ENCODE data around the gene LRRFIP1.

Gene LRRFIP1

GRCh38 chr2:237643066-237643465 is 15.7 kb downstream of the LRRFIP1 start:
- Histone ChIP-seq H3K4me1 (ENCODE audit: low read length) (no peaks in the 10 kb centered on the region), H2AFZ (ENCODE audit: low read depth, low read length) (no peak overlapping the region), H3K27ac (ENCODE audit: low read length) (no peak overlapping the region), H3K79me2 (ENCODE audit: low read length) (no peaks in the 10 kb centered on the region), H4K20me1 (ENCODE audit: insufficient read depth, low read length) (no peaks in the 10 kb centered on the region), H3K9ac (ENCODE audit: low read length) (no peak overlapping the region), H3K4me2 (ENCODE audit: low read length) (no peak overlapping the region), H3K4me3 (ENCODE audit: low read length) (no peak overlapping the region), H3K9me3 (ENCODE audit: insufficient read depth, low read length) (no peaks in the 10 kb centered on the region), H3K27me3 (ENCODE audit: low read depth, low read length) (no peaks in the 10 kb centered on the region), H3K36me3 (replicated peaks; ENCODE audit: low read depth, low read length) (no peaks in the 10 kb centered on the region)
- no peak for TF ChIP-seq CTCF (IDR thresholded peaks at IDR 0.05; ENCODE audit: low read depth, low read length)
- TF ChIP-seq EZH2phosphoT487 (IDR thresholded peaks at IDR 0.05; ENCODE audit: low read depth), result no peak

- no peak overlapping the region for H3K4me2 ChIP-seq (ENCODE audit: low read length)
- no peak overlapping the region for H3K9ac ChIP-seq (ENCODE audit: low read length)
- H3K4me1 ChIP-seq (ENCODE audit: low read length), result no peaks in the 10 kb centered on the region
- no peak for TF ChIP-seq EZH2phosphoT487 (IDR thresholded peaks at IDR 0.05; ENCODE audit: low read depth)
- no peak for TF ChIP-seq CTCF (IDR thresholded peaks at IDR 0.05; ENCODE audit: low read depth, low read length)
- no peaks in the 10 kb centered on the region for H3K36me3 ChIP-seq (replicated peaks; ENCODE audit: low read depth, low read length)
- H3K27me3 ChIP-seq (ENCODE audit: low read depth, low read length), result no peaks in the 10 kb centered on the region
- H3K79me2 ChIP-seq (ENCODE audit: low read length), result no peaks in the 10 kb centered on the region
- H4K20me1 ChIP-seq (ENCODE audit: insufficient read depth, low read length), result no peaks in the 10 kb centered on the region
- no peak overlapping the region for H2AFZ ChIP-seq (ENCODE audit: low read depth, low read length)
- no peaks in the 10 kb centered on the region for H3K9me3 ChIP-seq (ENCODE audit: insufficient read depth, low read length)
- H3K27ac ChIP-seq (ENCODE audit: low read length), result no peak overlapping the region
- no peak overlapping the region for H3K4me3 ChIP-seq (ENCODE audit: low read length)
Observed at GRCh38 chr2:237643582-237644380, 16.4 kb downstream of the LRRFIP1 start.

DNA sequence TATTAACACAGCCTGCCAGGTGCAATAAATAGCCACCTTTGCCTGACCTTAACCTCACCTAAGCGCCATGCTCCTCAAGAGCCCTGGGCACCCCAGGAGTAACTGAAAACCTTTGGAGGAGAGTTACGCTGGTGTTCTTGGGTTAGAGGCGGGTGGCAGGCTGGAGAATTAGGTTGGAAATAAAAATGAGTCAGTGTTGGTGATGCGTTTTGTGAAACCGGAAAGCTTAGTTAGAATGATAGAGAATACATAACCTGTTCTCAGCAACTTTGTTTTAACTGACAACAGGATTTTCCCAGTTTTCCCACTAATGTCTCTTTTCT is 17.0 kb downstream of the LRRFIP1 start:
- Histone ChIP-seq H3K4me3 (ENCODE audit: low read length) (no peak overlapping the region), H4K20me1 (ENCODE audit: insufficient read depth, low read length) (no peaks in the 10 kb centered on the region), H3K27me3 (ENCODE audit: low read depth, low read length) (no peaks in the 10 kb centered on the region), H3K36me3 (replicated peaks; ENCODE audit: low read depth, low read length) (no peaks in the 10 kb centered on the region), H3K79me2 (ENCODE audit: low read length) (no peaks in the 10 kb centered on the region), H3K4me1 (ENCODE audit: low read length) (no peaks in the 10 kb centered on the region), H3K9me3 (ENCODE audit: insufficient read depth, low read length) (no peaks in the 10 kb centered on the region), H2AFZ (ENCODE audit: low read depth, low read length) (no peak overlapping the region), H3K9ac (ENCODE audit: low read length) (no peak overlapping the region), H3K4me2 (ENCODE audit: low read length) (no peak overlapping the region), H3K27ac (ENCODE audit: low read length) (no peak overlapping the region)
- TF ChIP-seq EZH2phosphoT487 (IDR thresholded peaks at IDR 0.05; ENCODE audit: low read depth) (no peak), CTCF (IDR thresholded peaks at IDR 0.05; ENCODE audit: low read depth, low read length) (no peak)

- TF ChIP-seq CTCF (IDR thresholded peaks at IDR 0.05; ENCODE audit: low read depth, low read length) (no peak), EZH2phosphoT487 (IDR thresholded peaks at IDR 0.05; ENCODE audit: low read depth) (no peak)
- H3K4me1 ChIP-seq (ENCODE audit: low read length), result no peaks in the 10 kb centered on the region
- no peak overlapping the region for H3K9ac ChIP-seq (ENCODE audit: low read length)
- no peaks in the 10 kb centered on the region for H3K9me3 ChIP-seq (ENCODE audit: insufficient read depth, low read length)
- H3K36me3 ChIP-seq (replicated peaks; ENCODE audit: low read depth, low read length), result no peaks in the 10 kb centered on the region
- H3K4me3 ChIP-seq (ENCODE audit: low read length), result no peak overlapping the region
- no peak overlapping the region for H3K27ac ChIP-seq (ENCODE audit: low read length)
- H4K20me1 ChIP-seq (ENCODE audit: insufficient read depth, low read length), result no peaks in the 10 kb centered on the region
- H3K27me3 ChIP-seq (ENCODE audit: low read depth, low read length), result no peaks in the 10 kb centered on the region
- no peak overlapping the region for H3K4me2 ChIP-seq (ENCODE audit: low read length)
- H2AFZ ChIP-seq (ENCODE audit: low read depth, low read length), result no peak overlapping the region
- no peaks in the 10 kb centered on the region for H3K79me2 ChIP-seq (ENCODE audit: low read length)
Observed at GRCh38 chr2:237645261-237645660, 17.9 kb downstream of the LRRFIP1 start.
